ENCODE results near the gene AMPH. TPM values are rescaled to one million over a fixed set of nuclear protein-coding genes. Genes with fewer than 3 reads are reported as not detected.
"Not testable (repeated sequence)": the region's sequence is repeated elsewhere in the genome, so short reads cannot be mapped to it uniquely, and the experiment has no call there.

AMPH gene
- polyA plus RNA-seq, 1 donor (not counting 4 experiments of a cell fraction or from before 2014, with no cell fraction given): not detected

GRCh38 chr7:38396852-38397251 is 234.3 kb downstream of the AMPH start:
- dilution Hi-C loops (cut with MboI; ENCODE audit: extremely low pct_ligation_motif_present, low sequenced_read_pairs): no loop called here
- H3K79me2 ChIP-seq (ENCODE audit: control insufficient read depth, insufficient read depth, low read length): no peaks in the 10 kb centered on the region
- H3K27me3 ChIP-seq (ENCODE audit: control insufficient read depth, extremely low read depth, insufficient read depth, low read length): no peaks in the 10 kb centered on the region
- no peak overlapping the region for H2AFZ ChIP-seq (ENCODE audit: control insufficient read depth, low read length)
- H3K4me1 ChIP-seq (ENCODE audit: control insufficient read depth, extremely low read depth, insufficient read depth, low read length): no peaks in the 10 kb centered on the region
- no peak overlapping the region for H3K4me2 ChIP-seq (ENCODE audit: control insufficient read depth, extremely low read depth, insufficient read depth, low read depth, low read length)
- no peak overlapping the region for H3K9ac ChIP-seq (ENCODE audit: control insufficient read depth, extremely low read depth, insufficient read depth, low read length)
- TF ChIP-seq CTCF (optimal IDR thresholded peaks at IDR 0.05 in 1 of 3, IDR thresholded peaks at IDR 0.05 in 1 of 3, conservative IDR thresholded peaks at IDR 0.05 in 1 of 3; ENCODE audit: extremely low read depth in 1 of 3, insufficient read depth in 2 of 3, low read length in 3 of 3) (no peak), EZH2 (IDR thresholded peaks at IDR 0.05; ENCODE audit: low read length) (no peak)
- H3K36me3 ChIP-seq (ENCODE audit: control insufficient read depth in 2 of 2, extremely low read depth in 1 of 2, insufficient read depth in 2 of 2, low read length in 2 of 2): no peaks in the 10 kb centered on the region
- H3K27ac ChIP-seq (ENCODE audit: control insufficient read depth, insufficient read depth, low read length): no peak overlapping the region
- no peak overlapping the region for H3K4me3 ChIP-seq (ENCODE audit: control insufficient read depth in 2 of 3, extremely low read depth in 1 of 3, insufficient read depth in 2 of 3, low read depth in 1 of 3, low read length in 3 of 3)
- H4K20me1 ChIP-seq (ENCODE audit: control insufficient read depth, extremely low read depth, insufficient read depth, low read length): no peaks in the 10 kb centered on the region
- H3K9me3 ChIP-seq (ENCODE audit: control insufficient read depth, low read depth, low read length): no peaks in the 10 kb centered on the region
- FAIRE-seq: no peak
- no peak for DNase-seq (ENCODE audit: low read depth, low spot score)
- H3K9me1 ChIP-seq (ENCODE audit: control insufficient read depth, extremely low read depth, insufficient read depth, low read length): no peaks in the 10 kb centered on the region

DNA sequence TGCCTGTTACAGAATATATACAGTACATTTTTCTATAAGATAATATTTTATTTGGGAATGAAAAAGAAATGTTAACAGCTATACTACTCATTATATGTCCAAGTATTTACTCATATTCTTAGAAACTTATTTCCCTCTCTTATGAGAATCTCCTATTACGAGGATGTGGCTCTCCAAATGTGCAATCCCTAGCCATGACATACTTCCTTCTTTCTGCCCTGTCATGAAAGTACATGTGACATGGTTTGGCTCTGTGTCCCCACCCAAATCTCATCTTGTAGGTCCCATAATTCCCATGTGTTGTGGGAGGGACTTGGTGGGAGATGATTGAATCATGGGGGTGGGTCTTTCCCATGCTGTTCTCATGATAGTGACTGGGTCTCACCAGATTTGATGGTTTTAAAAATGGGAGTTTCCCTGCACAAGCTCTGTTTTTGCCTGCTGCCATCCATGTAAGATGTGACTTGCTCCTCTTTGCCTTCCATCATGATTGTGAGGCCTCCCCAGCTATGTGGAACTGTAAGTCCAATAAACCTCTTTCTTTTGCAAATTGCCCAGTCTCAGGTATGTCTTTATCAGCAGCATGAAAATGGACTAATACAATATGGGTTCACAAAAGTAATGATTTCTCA is 235.1 kb downstream of the AMPH start:
- H3K79me2 ChIP-seq (ENCODE audit: control insufficient read depth, insufficient read depth, low read length); H3K27ac ChIP-seq (ENCODE audit: control insufficient read depth, insufficient read depth, low read length); DNase-seq (ENCODE audit: low read depth, low spot score); H3K27me3 ChIP-seq (ENCODE audit: control insufficient read depth, extremely low read depth, insufficient read depth, low read length); H4K20me1 ChIP-seq (ENCODE audit: control insufficient read depth, extremely low read depth, insufficient read depth, low read length); H3K9me3 ChIP-seq (ENCODE audit: control insufficient read depth, low read depth, low read length); FAIRE-seq; dilution Hi-C loops (cut with MboI; ENCODE audit: extremely low pct_ligation_motif_present, low sequenced_read_pairs); H3K9me1 ChIP-seq (ENCODE audit: control insufficient read depth, extremely low read depth, insufficient read depth, low read length); H2AFZ ChIP-seq (ENCODE audit: control insufficient read depth, low read length); H3K9ac ChIP-seq (ENCODE audit: control insufficient read depth, extremely low read depth, insufficient read depth, low read length); H3K4me2 ChIP-seq (ENCODE audit: control insufficient read depth, extremely low read depth, insufficient read depth, low read depth, low read length); H3K4me3 ChIP-seq (ENCODE audit: control insufficient read depth in 2 of 3, extremely low read depth in 1 of 3, insufficient read depth in 2 of 3, low read depth in 1 of 3, low read length in 3 of 3); H3K36me3 ChIP-seq (ENCODE audit: control insufficient read depth in 2 of 2, extremely low read depth in 1 of 2, insufficient read depth in 2 of 2, low read length in 2 of 2); H3K4me1 ChIP-seq (ENCODE audit: control insufficient read depth, extremely low read depth, insufficient read depth, low read length): not testable (repeated sequence)

DNA sequence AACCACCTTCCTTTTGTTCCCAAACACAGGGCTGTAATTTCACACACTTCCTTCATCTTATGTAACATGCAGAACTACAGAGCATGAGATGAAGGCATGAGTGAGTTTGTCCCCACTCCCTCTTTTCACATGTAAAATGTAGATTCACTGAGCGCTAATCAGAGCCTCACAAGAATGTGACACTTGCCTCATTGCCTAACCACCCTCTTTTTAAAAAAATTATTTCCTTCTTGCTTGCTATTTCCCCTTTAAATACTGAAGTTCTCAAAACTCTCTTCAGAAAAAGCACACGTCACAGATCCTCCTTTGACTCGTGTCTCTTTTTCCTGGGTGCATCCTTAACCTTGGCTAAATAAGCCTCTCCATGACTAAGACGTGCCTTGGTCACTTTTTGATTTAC is 236.5 kb downstream of the AMPH start:
- DNase-seq (ENCODE audit: low read depth, low spot score) (no peak), FAIRE-seq (no peak)
- no peaks in the 10 kb centered on the region for H3K9me1 ChIP-seq (ENCODE audit: control insufficient read depth, extremely low read depth, insufficient read depth, low read length)
- no peak overlapping the region for H3K4me3 ChIP-seq (ENCODE audit: control insufficient read depth in 2 of 3, extremely low read depth in 1 of 3, insufficient read depth in 2 of 3, low read depth in 1 of 3, low read length in 3 of 3)
- H3K9ac ChIP-seq (ENCODE audit: control insufficient read depth, extremely low read depth, insufficient read depth, low read length): no peak overlapping the region
- no peaks in the 10 kb centered on the region for H4K20me1 ChIP-seq (ENCODE audit: control insufficient read depth, extremely low read depth, insufficient read depth, low read length)
- H3K4me1 ChIP-seq (ENCODE audit: control insufficient read depth, extremely low read depth, insufficient read depth, low read length): no peaks in the 10 kb centered on the region
- H3K27ac ChIP-seq (ENCODE audit: control insufficient read depth, insufficient read depth, low read length): no peak overlapping the region
- TF ChIP-seq EZH2 (IDR thresholded peaks at IDR 0.05; ENCODE audit: low read length) (no peak), CTCF (optimal IDR thresholded peaks at IDR 0.05 in 1 of 3, IDR thresholded peaks at IDR 0.05 in 1 of 3, conservative IDR thresholded peaks at IDR 0.05 in 1 of 3; ENCODE audit: extremely low read depth in 1 of 3, insufficient read depth in 2 of 3, low read length in 3 of 3) (no peak)
- no peaks in the 10 kb centered on the region for H3K79me2 ChIP-seq (ENCODE audit: control insufficient read depth, insufficient read depth, low read length)
- no peak overlapping the region for H3K4me2 ChIP-seq (ENCODE audit: control insufficient read depth, extremely low read depth, insufficient read depth, low read depth, low read length)
- dilution Hi-C loops (cut with MboI; ENCODE audit: extremely low pct_ligation_motif_present, low sequenced_read_pairs): no loop called here
- H3K9me3 ChIP-seq (ENCODE audit: control insufficient read depth, low read depth, low read length): no peaks in the 10 kb centered on the region
- H2AFZ ChIP-seq (ENCODE audit: control insufficient read depth, low read length): no peak overlapping the region
- no peaks in the 10 kb centered on the region for H3K36me3 ChIP-seq (ENCODE audit: control insufficient read depth in 2 of 2, extremely low read depth in 1 of 2, insufficient read depth in 2 of 2, low read length in 2 of 2)
- H3K27me3 ChIP-seq (ENCODE audit: control insufficient read depth, extremely low read depth, insufficient read depth, low read length): no peaks in the 10 kb centered on the region
